Left ventricle myocardium inferior (tissue), 1 donor: ENCODE results near the gene SHOC1. TPM values are rescaled to one million over a fixed set of nuclear protein-coding genes. Genes with fewer than 3 reads are reported as not detected.
A peak's percentile ranks its signal among the peaks of the same experiment; 100 is the strongest.

Source experiments
- DNase-seq: peaks from one replicate; pipeline ENCODE4 v3.0.0-alpha.2; 2020
- H3K27ac ChIP-seq: fragments of 200-600 bp; replicated peaks from 2 replicates; pipeline ENCODE4 v1.8.0; 2021
- H3K27me3 ChIP-seq: fragments of 200-600 bp; 2 replicates; pipeline ENCODE4 v1.8.0; 2021; ENCODE audit warnings: low read depth
- H3K36me3 ChIP-seq: fragments of 200-600 bp; 2 replicates; pipeline ENCODE4 v1.8.0; 2021
- H3K4me1 ChIP-seq: fragments of 200-600 bp; 2 replicates; pipeline ENCODE4 v1.8.0; 2021
- H3K4me3 ChIP-seq: fragments of 200-600 bp; 2 replicates; pipeline ENCODE4 v1.8.0; 2021; ENCODE audit warnings: mild to moderate bottlenecking, moderate library complexity
- H3K9me3 ChIP-seq: fragments of 200-600 bp; replicated peaks from 2 replicates; pipeline ENCODE4 v1.8.0; 2021
- intact Hi-C: fragments of 100-400 bp; cut with micrococcal nuclease; formaldehyde crosslinking; loops from one replicate; pipeline ENCODE4 v1.11.0; 2022
- total RNA-seq: library from RNA; stranded (reverse); fragmentation: NEBNext Ultra II Directional; extraction: Animal tissue kit (Norgen Biotek cat#: 25700); gene quantifications from one replicate; pipeline ENCODE4 v1.2.1, GENCODE V29; 2021
- TF ChIP-seq, protein P1 (sequence below): fragments of 200-600 bp; IDR thresholded peaks from 2 replicates; pipeline ENCODE4 v1.8.0; 2021; ENCODE audit warnings: antibody characterized with exemption, mild to moderate bottlenecking, borderline replicate concordance
- donor health status: DM: no; HTN: yes; CAD: no; lungs with severe emphysema.

The SHOC1 gene
- total RNA-seq, 1 donor from 2014 or later = not detected

- DNase-seq = no peak
- TF ChIP-seq, protein P1, sequence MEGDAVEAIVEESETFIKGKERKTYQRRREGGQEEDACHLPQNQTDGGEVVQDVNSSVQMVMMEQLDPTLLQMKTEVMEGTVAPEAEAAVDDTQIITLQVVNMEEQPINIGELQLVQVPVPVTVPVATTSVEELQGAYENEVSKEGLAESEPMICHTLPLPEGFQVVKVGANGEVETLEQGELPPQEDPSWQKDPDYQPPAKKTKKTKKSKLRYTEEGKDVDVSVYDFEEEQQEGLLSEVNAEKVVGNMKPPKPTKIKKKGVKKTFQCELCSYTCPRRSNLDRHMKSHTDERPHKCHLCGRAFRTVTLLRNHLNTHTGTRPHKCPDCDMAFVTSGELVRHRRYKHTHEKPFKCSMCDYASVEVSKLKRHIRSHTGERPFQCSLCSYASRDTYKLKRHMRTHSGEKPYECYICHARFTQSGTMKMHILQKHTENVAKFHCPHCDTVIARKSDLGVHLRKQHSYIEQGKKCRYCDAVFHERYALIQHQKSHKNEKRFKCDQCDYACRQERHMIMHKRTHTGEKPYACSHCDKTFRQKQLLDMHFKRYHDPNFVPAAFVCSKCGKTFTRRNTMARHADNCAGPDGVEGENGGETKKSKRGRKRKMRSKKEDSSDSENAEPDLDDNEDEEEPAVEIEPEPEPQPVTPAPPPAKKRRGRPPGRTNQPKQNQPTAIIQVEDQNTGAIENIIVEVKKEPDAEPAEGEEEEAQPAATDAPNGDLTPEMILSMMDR = no peak
- Histone ChIP-seq H3K36me3 (no peaks in the 10 kb centered on the region), H3K4me3 (no peak overlapping the region), H3K27ac (no peak overlapping the region), H3K27me3 (no peaks in the 10 kb centered on the region), H3K9me3 (no peaks in the 10 kb centered on the region), H3K4me1 (no peaks in the 10 kb centered on the region)
- intact Hi-C loops = no loop called here
These were observed 36.8 kb upstream of the SHOC1 start for GRCh38 chr9:111831371-111832108.

GRCh38 chr9:111828193-111828592 lies 33.5 kb upstream of the SHOC1 start:
- no peak for DNase-seq
- H3K4me3 ChIP-seq = no peak overlapping the region
- no peaks in the 10 kb centered on the region for H3K36me3 ChIP-seq
- TF ChIP-seq, protein P1 = peak; percentile 32
- H3K27me3 ChIP-seq = no peaks in the 10 kb centered on the region
- no peak overlapping the region for H3K27ac ChIP-seq
- H3K9me3 ChIP-seq = no peaks in the 10 kb centered on the region
- H3K4me1 ChIP-seq = no peaks in the 10 kb centered on the region
- intact Hi-C loops = no loop called here

- H3K4me1 ChIP-seq = peaks cover 4% of the 10 kb centered on the region
- H3K27me3 ChIP-seq = no peaks in the 10 kb centered on the region
- H3K36me3 ChIP-seq = no peaks in the 10 kb centered on the region
- no peaks in the 10 kb centered on the region for H3K9me3 ChIP-seq
- intact Hi-C loops = no loop called here
- H3K27ac ChIP-seq = no peak overlapping the region
- TF ChIP-seq, protein P1 = no peak
- no peak for DNase-seq
- no peak overlapping the region for H3K4me3 ChIP-seq
These were observed 30.9 kb upstream of the SHOC1 start for GRCh38 chr9:111825468-111826145.

- H3K27ac ChIP-seq = no peak overlapping the region
- TF ChIP-seq, protein P1 = no peak
- H3K4me1 ChIP-seq = peaks cover 4% of the 10 kb centered on the region
- H3K36me3 ChIP-seq = no peaks in the 10 kb centered on the region
- H3K27me3 ChIP-seq = no peaks in the 10 kb centered on the region
- intact Hi-C loops = no loop called here
- no peak for DNase-seq
- H3K9me3 ChIP-seq = no peaks in the 10 kb centered on the region
- no peak overlapping the region for H3K4me3 ChIP-seq
These were observed 26.3 kb upstream of the SHOC1 start for GRCh38 chr9:111821006-111821528.

GRCh38 chr9:111819360-111819759 lies 24.6 kb upstream of the SHOC1 start:
- TF ChIP-seq, protein P1 = no peak
- intact Hi-C loops = no loop called here
- DNase-seq = no peak
- no peaks in the 10 kb centered on the region for H3K27me3 ChIP-seq
- no peak overlapping the region for H3K4me3 ChIP-seq
- no peak overlapping the region for H3K27ac ChIP-seq
- H3K9me3 ChIP-seq = no peaks in the 10 kb centered on the region
- no peaks in the 10 kb centered on the region for H3K36me3 ChIP-seq
- H3K4me1 ChIP-seq = peaks cover 4% of the 10 kb centered on the region
